CD4-positive, alpha-beta T cell (primary cell): ENCODE data around the gene PARD3B. TPM values are rescaled to one million over a fixed set of nuclear protein-coding genes. Genes with fewer than 3 reads are reported as not detected.

Experiments
- ATAC-seq: fragments of 200-7000 bp; cut with Tn5 transposase; one replicate; pipeline ENCODE4 v1.10.0; 2022; ENCODE audit warnings: mild to moderate bottlenecking; ENCODE audit not compliant: poor library complexity
- CTCF ChIA-PET: fragments of 350-600 bp; sonication (Branson Sonifier 250); formaldehyde crosslinking; loops from one replicate; lab custom pipeline; 2021; ENCODE audit warnings: antibody characterized with exemption, inconsistent platforms; lab: Charles Lee
- POLR2A ChIA-PET: fragments of 350-600 bp; sonication (Branson Sonifier 250); formaldehyde crosslinking; loops from one replicate; lab custom pipeline; 2021; ENCODE audit warnings: antibody characterized with exemption, inconsistent platforms; lab: Charles Lee
- DNase-seq, 14 experiments: peaks; one replicate each; pipeline ENCODE4 v3.0.0-alpha.2; 2013 to 2020; ENCODE audit warnings: mixed read lengths in 2 of 14
- H3K27ac ChIP-seq, 2 donors: one replicate each; pipeline versions ENCODE4 v1.5.1 to v1.7.0; 2013; ENCODE audit warnings: low read length in 2 of 2, low read depth in 1 of 2, mild to moderate bottlenecking in 1 of 2
- H3K27me3 ChIP-seq, 2 experiments: 1 replicate in 1 of 2; 2 replicates in 1 of 2; pipeline versions ENCODE4 v1.6.1 to v1.7.0; 2013; ENCODE audit warnings: low read length in 2 of 2, control low read depth in 1 of 2, mild to moderate bottlenecking in 1 of 2, moderate library complexity in 1 of 2; ENCODE audit not compliant: insufficient read depth in 2 of 2, control insufficient read depth in 1 of 2
- H3K36me3 ChIP-seq: one replicate; pipeline ENCODE4 v1.6.1; 2013; ENCODE audit warnings: low read length, control low read depth; ENCODE audit not compliant: insufficient read depth
- H3K4me1 ChIP-seq: one replicate; pipeline ENCODE4 v1.6.1; 2013; ENCODE audit warnings: low read length, control low read depth; ENCODE audit not compliant: insufficient read depth
- H3K4me3 ChIP-seq: one replicate; pipeline ENCODE4 v1.5.1; 2013; ENCODE audit warnings: mild to moderate bottlenecking, low read length, moderate library complexity
- H3K9me3 ChIP-seq, 2 experiments: 1 replicate in 1 of 2; 2 replicates in 1 of 2; pipeline versions ENCODE4 v1.6.1 to v1.7.0; 2013; ENCODE audit warnings: low read length in 2 of 2, mild to moderate bottlenecking in 2 of 2, control low read depth in 1 of 2, moderate library complexity in 1 of 2; ENCODE audit not compliant: control insufficient read depth in 1 of 2, insufficient read depth in 1 of 2
- H3K27ac Mint-ChIP-seq: one replicate; pipeline ENCODE4 v1.8.0; 2020; ENCODE audit warnings: mixed read lengths
- H3K27me3 Mint-ChIP-seq: one replicate; pipeline ENCODE4 v1.8.0; 2021; ENCODE audit warnings: mixed read lengths
- H3K36me3 Mint-ChIP-seq: one replicate; pipeline ENCODE4 v1.8.0; 2021; ENCODE audit warnings: low read depth, mixed read lengths
- H3K4me1 Mint-ChIP-seq: one replicate; pipeline ENCODE4 v1.8.0; 2021; ENCODE audit warnings: low read depth, mixed read lengths
- H3K4me3 Mint-ChIP-seq: one replicate; pipeline ENCODE4 v1.8.0; 2020; ENCODE audit warnings: mild to moderate bottlenecking, mixed read lengths
- H3K9me3 Mint-ChIP-seq: one replicate; pipeline ENCODE4 v1.8.0; 2020; ENCODE audit warnings: mixed read lengths
- CTCF ChIP-seq: fragments of 200-600 bp; IDR thresholded peaks from one replicate; pipeline ENCODE4 v1.8.0; 2022; ENCODE audit warnings: antibody characterized with exemption, mild to moderate bottlenecking
- intact Hi-C, 2 experiments: fragments of 100-400 bp; cut with DNase I in 1 of 2; cut with micrococcal nuclease in 1 of 2; formaldehyde crosslinking; loops; one replicate each; pipeline versions ENCODE4 v1.15.1 to v1.9.0; 2023 to 2025; cut with DNase I, micrococcal nuclease
- total RNA-seq, 174 experiments: library from RNA in 2 of 174; stranded (reverse) in 2 of 174; gene quantifications; one replicate each; pipeline ENCODE4 v1.2.3 and lab custom pipeline; 2021 to 2026

The PARD3B gene
- total RNA-seq, 2 experiments from 2014 or later = 0.87 to 1.9 TPM

DNA sequence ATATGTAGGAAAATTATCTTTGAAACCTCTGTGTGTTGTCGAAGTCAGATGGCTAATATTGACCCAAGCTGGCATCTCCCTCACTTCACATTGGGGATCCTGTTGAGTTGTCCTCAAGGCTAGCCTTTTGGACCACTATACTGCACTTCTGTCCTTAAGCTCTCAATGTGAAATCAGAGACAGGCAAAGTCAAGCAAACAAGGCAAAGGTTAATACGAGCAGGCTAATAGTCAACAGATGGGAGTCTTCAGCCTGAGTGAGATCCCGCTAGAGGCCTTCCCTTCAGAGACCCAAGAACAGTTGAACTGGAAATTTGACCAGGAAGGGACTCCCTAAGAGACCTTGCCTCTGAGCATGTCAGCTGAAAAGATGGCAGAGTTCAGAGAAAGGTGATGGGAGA is 475.4 kb downstream of the PARD3B start:
- H3K36me3 ChIP-seq = no peaks in the 10 kb centered on the region
- ChIA-PET CTCF (no interaction called here), POLR2A (no interaction called here)
- H3K4me1 Mint-ChIP-seq = peaks cover 11% of the 10 kb centered on the region
- no peaks in the 10 kb centered on the region for H3K27me3 Mint-ChIP-seq
- no peak overlapping the region for H3K4me3 Mint-ChIP-seq
- intact Hi-C loops = loop anchor here in 1 of 2 experiments (5.0 kb wide), 1 partner anchor 88 kb away; no protein-coding TSS in a partner anchor
- no peak for TF ChIP-seq CTCF
- H3K9me3 Mint-ChIP-seq = peaks cover 2% of the 10 kb centered on the region
- H3K4me3 ChIP-seq = no peak overlapping the region
- no peaks in the 10 kb centered on the region for H3K9me3 ChIP-seq
- no peaks in the 10 kb centered on the region for H3K27me3 ChIP-seq
- H3K4me1 ChIP-seq = peaks cover 2% of the 10 kb centered on the region
- no peak for DNase-seq
- no peak overlapping the region for H3K27ac ChIP-seq
- no peak overlapping the region for H3K27ac Mint-ChIP-seq
- no peak for ATAC-seq
- no peaks in the 10 kb centered on the region for H3K36me3 Mint-ChIP-seq

DNA sequence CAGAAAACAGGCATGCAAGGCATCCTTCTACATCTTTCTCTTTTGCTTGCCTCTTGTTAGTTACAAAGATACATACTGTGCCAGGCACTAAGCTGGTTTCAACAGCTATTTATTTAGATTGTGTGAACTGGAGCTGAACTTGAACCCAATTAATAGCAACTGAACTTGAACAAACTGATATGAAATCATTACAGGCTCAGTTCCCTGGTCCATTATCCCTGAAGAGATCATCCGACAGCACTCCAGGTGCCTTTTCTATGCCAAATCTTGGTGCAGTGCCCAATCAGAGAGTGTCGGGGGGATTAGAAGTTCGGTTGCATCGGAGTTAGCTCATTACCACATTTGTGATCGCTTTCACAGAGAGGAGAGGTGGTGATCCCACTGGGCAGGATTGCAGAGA is 477.6 kb downstream of the PARD3B start:
- POLR2A ChIA-PET = no interaction called here
- Mint-ChIP-seq H3K4me3 (no peak overlapping the region), H3K9me3 (peaks cover 2% of the 10 kb centered on the region), H3K36me3 (no peaks in the 10 kb centered on the region), H3K4me1 (peaks cover 18% of the 10 kb centered on the region), H3K27me3 (no peaks in the 10 kb centered on the region), H3K27ac (no peak overlapping the region)
- Histone ChIP-seq H3K9me3 (no peaks in the 10 kb centered on the region), H3K4me3 (no peak overlapping the region), H3K4me1 (peaks cover 6% of the 10 kb centered on the region), H3K27ac (no peak overlapping the region), H3K27me3 (no peaks in the 10 kb centered on the region), H3K36me3 (no peaks in the 10 kb centered on the region)
- no peak for ATAC-seq
- no peak for DNase-seq
- CTCF ChIA-PET = no interaction called here
- intact Hi-C loops = loop anchor here in 1 of 2 experiments (5.0 kb wide), 1 partner anchor 91 kb away; no protein-coding TSS in a partner anchor
- no peak for TF ChIP-seq CTCF

GRCh38 chr2:205024822-205025518 is 479.7 kb downstream of the PARD3B start:
- Mint-ChIP-seq H3K4me1 (peaks cover 30% of the 10 kb centered on the region), H3K4me3 (no peak overlapping the region), H3K27ac (no peak overlapping the region), H3K36me3 (no peaks in the 10 kb centered on the region), H3K9me3 (no peaks in the 10 kb centered on the region), H3K27me3 (no peaks in the 10 kb centered on the region)
- H3K36me3 ChIP-seq = no peaks in the 10 kb centered on the region
- CTCF ChIA-PET = no interaction called here
- ATAC-seq = no peak
- H3K27me3 ChIP-seq = no peaks in the 10 kb centered on the region
- H3K27ac ChIP-seq = no peak overlapping the region
- intact Hi-C loops = loop anchor here in 1 of 2 experiments (5.0 kb wide), 1 partner anchor 93 kb away; no protein-coding TSS in a partner anchor
- no peak for TF ChIP-seq CTCF
- POLR2A ChIA-PET = no interaction called here
- H3K4me3 ChIP-seq = no peak overlapping the region
- H3K9me3 ChIP-seq = no peaks in the 10 kb centered on the region
- peak in 1 of 14 experiments; percentile 34 for DNase-seq
- peaks cover 6% of the 10 kb centered on the region for H3K4me1 ChIP-seq
